Mesodermal cell (in vitro differentiated cells): ENCODE results near the gene BCOR.

ENCODE experiments used
- H3K27ac ChIP-seq: 2 replicates; pipeline ENCODE4 v1.7.0; 2013; ENCODE audit warnings: mild to moderate bottlenecking, low read depth, low read length, moderate library complexity; ENCODE audit not compliant: severe bottlenecking
- H3K36me3 ChIP-seq: 2 replicates; pipeline ENCODE4 v1.7.1; 2013; ENCODE audit warnings: mild to moderate bottlenecking, low read length, moderate library complexity; ENCODE audit not compliant: control insufficient read depth, insufficient read depth
- H3K4me1 ChIP-seq: one replicate; pipeline ENCODE4 v1.7.1; 2013; ENCODE audit warnings: mild to moderate bottlenecking, low read length; ENCODE audit not compliant: insufficient read depth, control insufficient read depth, poor library complexity, severe bottlenecking
- H3K4me3 ChIP-seq: 2 replicates; pipeline ENCODE4 v1.7.0; 2013; ENCODE audit warnings: low read length, control low read depth, mild to moderate bottlenecking; ENCODE audit not compliant: insufficient read depth, poor library complexity, severe bottlenecking; ENCODE audit errors: extremely low read depth
- H3K9me3 ChIP-seq: 2 replicates; pipeline ENCODE4 v1.7.1; 2013; ENCODE audit warnings: mild to moderate bottlenecking, low read length, moderate library complexity; ENCODE audit not compliant: control insufficient read depth
- WGBS, 2 experiments: methylation state at CpG; one replicate each; pipeline ENCODE4 v1.1.5; 2013; ENCODE audit warnings: missing lambda C conversion rate in 2 of 2; ENCODE audit not compliant: insufficient coverage in 2 of 2; 5-methylcytosine and 5-hydroxymethylcytosine counted together

The BCOR gene

GRCh38 chrX:40073439-40074054 lies 24.2 kb downstream of the BCOR start:
- peaks cover 6% of the 10 kb centered on the region for H3K4me1 ChIP-seq
- H3K27ac ChIP-seq: no peak overlapping the region
- peaks cover 58% of the 10 kb centered on the region for H3K36me3 ChIP-seq
- H3K4me3 ChIP-seq: no peak overlapping the region
- no peaks in the 10 kb centered on the region for H3K9me3 ChIP-seq
- 96 to 98% methylated on average over 12 to 15 of the region's 26 CpGs for WGBS, 2 experiments

GRCh38 chrX:40072246-40072645 lies 25.5 kb downstream of the BCOR start:
- H3K4me3 ChIP-seq: no peak overlapping the region
- peaks cover 66% of the 10 kb centered on the region for H3K36me3 ChIP-seq
- peaks cover 6% of the 10 kb centered on the region for H3K4me1 ChIP-seq
- H3K27ac ChIP-seq: no peak overlapping the region
- WGBS, 2 experiments: 81 to 98% methylated on average over 3 to 6 of the region's 9 CpGs
- H3K9me3 ChIP-seq: no peaks in the 10 kb centered on the region

- peaks cover 63% of the 10 kb centered on the region for H3K36me3 ChIP-seq
Observed at GRCh38 chrX:40068048-40068447, 29.7 kb downstream of the BCOR start.

GRCh38 chrX:40066700-40067099 lies 31.1 kb downstream of the BCOR start:
- WGBS, 2 experiments: no CpG with 5 or more reads among the region's 3 CpGs
- H3K36me3 ChIP-seq: peaks cover 56% of the 10 kb centered on the region
- peaks cover 4% of the 10 kb centered on the region for H3K4me1 ChIP-seq
- H3K27ac ChIP-seq: no peak overlapping the region
- H3K9me3 ChIP-seq: no peaks in the 10 kb centered on the region
- no peak overlapping the region for H3K4me3 ChIP-seq

More at GRCh38 chrX:40068048-40068447, 29.7 kb downstream of the BCOR start:
- WGBS, 2 experiments: 100% methylated on average over 1 of the region's 4 CpGs
- Histone ChIP-seq H3K9me3 (no peaks in the 10 kb centered on the region), H3K27ac (no peak overlapping the region), H3K4me1 (no peaks in the 10 kb centered on the region), H3K4me3 (no peak overlapping the region)

GRCh38 chrX:40065296-40066046 lies 32.3 kb downstream of the BCOR start:
- Histone ChIP-seq H3K4me1 (peaks cover 8% of the 10 kb centered on the region), H3K4me3 (no peak overlapping the region), H3K27ac (no peak overlapping the region), H3K36me3 (peaks cover 62% of the 10 kb centered on the region), H3K9me3 (no peaks in the 10 kb centered on the region)
- 96 to 98% methylated on average over 5 to 8 of the region's 16 CpGs for WGBS, 2 experiments

- Histone ChIP-seq H3K36me3 (peaks cover 60% of the 10 kb centered on the region), H3K9me3 (no peaks in the 10 kb centered on the region), H3K4me3 (no peak overlapping the region), H3K4me1 (peaks cover 8% of the 10 kb centered on the region), H3K27ac (no peak overlapping the region)
- 76 to 100% methylated on average over 1 to 8 of the region's 25 CpGs for WGBS, 2 experiments
Observed at GRCh38 chrX:40064055-40064597, 33.6 kb downstream of the BCOR start.

GRCh38 chrX:40063555-40063954 lies 34.2 kb downstream of the BCOR start:
- Histone ChIP-seq H3K4me1 (peaks cover 8% of the 10 kb centered on the region), H3K36me3 (peaks cover 60% of the 10 kb centered on the region), H3K9me3 (no peaks in the 10 kb centered on the region), H3K27ac (no peak overlapping the region), H3K4me3 (no peak overlapping the region)
- WGBS, 2 experiments: 100% methylated on average over 1 to 3 of the region's 7 CpGs

GRCh38 chrX:40062525-40063155 lies 35.1 kb downstream of the BCOR start:
- Histone ChIP-seq H3K9me3 (no peaks in the 10 kb centered on the region), H3K4me3 (no peak overlapping the region), H3K27ac (no peak overlapping the region), H3K4me1 (peaks cover 8% of the 10 kb centered on the region), H3K36me3 (peaks cover 62% of the 10 kb centered on the region)
- WGBS, 2 experiments: 86 to 92% methylated on average over 16 to 17 of the region's 24 CpGs

- Histone ChIP-seq H3K4me1 (peaks cover 8% of the 10 kb centered on the region), H3K36me3 (peaks cover 65% of the 10 kb centered on the region), H3K9me3 (no peaks in the 10 kb centered on the region), H3K27ac (no peak overlapping the region), H3K4me3 (no peak overlapping the region)
- 90 to 97% methylated on average over 5 to 6 of the region's 30 CpGs for WGBS, 2 experiments
Observed at GRCh38 chrX:40061871-40062524, 35.8 kb downstream of the BCOR start.

- WGBS, 2 experiments: 92 to 100% methylated on average over 6 to 8 of the region's 10 CpGs
- Histone ChIP-seq H3K9me3 (no peaks in the 10 kb centered on the region), H3K36me3 (peaks cover 71% of the 10 kb centered on the region), H3K4me3 (no peak overlapping the region), H3K27ac (no peak overlapping the region), H3K4me1 (peaks cover 8% of the 10 kb centered on the region)
Observed at GRCh38 chrX:40061005-40061404, 36.8 kb downstream of the BCOR start.
